Stimulated activated CD4-positive, alpha-beta T cell treated with anti-CD3 and anti-CD28 coated beads, Interleukin-2, amount 100 ng/mL, for 24 hours (primary cell): ENCODE results near the gene PTCH1.

ENCODE experiments used
- DNase-seq, 2 donors: peaks; one replicate each; pipeline ENCODE4 v3.0.0-alpha.2; 2020

PTCH1 gene

DNA sequence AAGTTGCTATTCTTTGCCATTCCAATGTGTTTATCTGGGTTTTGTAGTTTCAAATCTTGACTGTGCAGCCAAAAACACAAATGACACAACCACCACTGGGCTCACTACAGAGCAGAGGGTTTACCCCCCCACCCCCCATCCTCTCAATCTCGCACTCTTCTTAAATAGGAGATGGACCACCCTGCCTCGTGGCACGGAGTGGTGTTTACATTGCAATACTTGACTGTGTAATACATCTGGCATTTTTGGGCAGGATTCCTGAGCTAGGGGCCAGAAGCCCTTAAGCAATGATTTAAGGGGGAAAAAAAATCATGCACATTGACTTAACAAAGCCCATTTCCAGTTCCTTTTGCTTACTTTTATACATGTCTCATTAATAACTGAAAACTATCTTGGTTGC, 19.0 kb downstream of the PTCH1 start:
- DNase-seq, result no peak

DNA sequence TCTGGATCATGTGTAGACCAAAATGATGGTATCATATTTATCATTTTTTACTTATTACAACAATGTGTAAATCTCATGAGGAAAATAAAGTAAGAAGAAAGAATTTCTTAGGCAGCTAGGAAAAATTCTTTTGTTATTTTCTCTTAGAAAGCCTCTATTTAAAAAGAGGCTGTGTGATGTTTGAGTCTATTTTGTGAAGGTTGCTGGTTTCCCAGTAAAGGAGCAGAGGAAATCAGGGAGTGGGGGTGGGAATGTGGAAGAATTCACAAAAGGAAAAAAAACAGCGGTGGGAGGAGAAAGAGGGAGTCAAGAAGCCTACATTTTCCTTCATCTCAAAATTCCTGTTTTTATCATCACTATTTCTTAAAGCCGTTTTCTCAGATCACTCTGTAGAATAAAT, 20.1 kb downstream of the PTCH1 start:
- DNase-seq, result no peak

DNA sequence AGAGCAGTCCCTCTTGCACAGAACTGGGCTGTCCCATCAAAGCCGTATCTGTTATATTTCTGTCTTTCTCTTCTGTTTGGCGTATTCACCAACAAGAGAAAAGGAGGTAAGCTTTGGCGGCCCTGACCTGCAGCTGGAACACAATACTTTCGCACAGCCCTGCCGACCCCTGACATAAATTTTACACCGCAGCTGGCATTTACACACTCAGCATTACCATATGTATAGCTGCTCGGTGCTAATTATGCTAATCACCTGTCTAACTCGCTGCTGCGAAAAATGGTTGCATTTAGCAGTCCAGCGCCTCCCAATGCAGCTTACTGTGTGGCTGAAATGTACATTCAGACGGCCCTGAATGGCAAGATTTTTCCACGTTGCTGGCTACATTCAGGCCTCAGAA, 20.8 kb downstream of the PTCH1 start:
- DNase-seq, result no peak

DNA sequence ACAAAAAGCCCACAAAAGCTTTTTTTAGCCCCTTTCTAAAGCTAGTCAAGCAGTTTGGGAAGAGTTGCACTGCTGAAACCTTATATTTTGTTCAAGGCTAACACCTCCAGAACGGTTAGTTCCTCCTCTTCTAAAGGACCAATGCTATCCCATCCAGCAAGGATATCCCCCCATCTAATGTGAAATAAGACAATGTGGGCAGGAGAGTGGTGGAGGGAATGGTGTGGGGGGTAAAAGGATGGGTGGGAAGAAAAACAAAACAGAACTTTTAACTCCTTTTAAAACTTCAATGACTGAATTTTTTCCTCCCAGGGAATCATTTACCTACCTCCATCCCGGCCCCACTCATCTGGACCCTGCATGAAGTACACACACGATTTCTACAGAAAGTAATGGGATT, 21.2 kb downstream of the PTCH1 start:
- DNase-seq, result no peak

DNA sequence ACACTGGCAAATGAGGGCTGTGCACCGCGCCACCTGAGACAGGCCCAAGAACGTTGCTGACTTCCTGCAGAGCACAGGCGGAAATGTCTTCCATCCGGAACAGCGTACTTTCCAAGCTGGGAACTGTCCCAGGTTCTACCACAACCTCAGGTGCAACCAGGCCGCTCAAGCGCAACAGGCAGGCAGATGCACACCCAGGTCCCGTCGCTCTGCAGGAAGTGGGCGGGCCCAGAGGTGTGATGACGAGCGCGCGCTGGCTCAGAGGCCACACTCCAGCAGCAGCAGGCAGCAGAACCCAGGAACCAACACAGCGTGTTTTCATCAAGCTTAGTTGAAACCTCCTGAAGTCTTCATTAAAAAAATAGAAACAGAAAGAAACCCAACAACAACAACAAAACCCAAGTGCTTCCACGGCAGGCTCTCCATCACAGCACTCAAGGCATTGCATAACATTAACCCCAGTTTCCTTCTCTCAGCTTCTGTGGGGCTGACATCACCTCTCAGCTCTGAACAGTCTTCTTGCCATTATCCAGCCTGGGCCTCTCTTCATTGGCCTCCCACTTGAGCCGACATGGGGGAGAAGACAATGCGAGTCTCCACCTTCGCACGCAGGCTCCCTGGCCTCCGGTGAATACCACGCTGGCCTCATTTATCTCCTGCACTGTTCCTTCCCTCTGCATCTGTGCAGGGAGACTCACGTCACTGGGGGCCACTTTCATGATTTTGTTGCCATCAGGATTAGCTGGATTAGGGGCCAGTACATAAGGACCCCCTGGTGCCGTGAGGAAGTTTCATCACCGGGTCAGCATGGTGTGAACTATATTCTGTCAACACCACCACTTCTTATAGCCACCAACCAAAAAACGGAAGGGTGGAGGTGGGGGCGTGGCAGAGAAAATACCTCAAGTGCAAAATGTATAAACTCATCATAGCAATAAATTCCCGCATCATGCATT, 22.1 kb downstream of the PTCH1 start:
- DNase-seq, result peak; percentile 79 to 85

DNA sequence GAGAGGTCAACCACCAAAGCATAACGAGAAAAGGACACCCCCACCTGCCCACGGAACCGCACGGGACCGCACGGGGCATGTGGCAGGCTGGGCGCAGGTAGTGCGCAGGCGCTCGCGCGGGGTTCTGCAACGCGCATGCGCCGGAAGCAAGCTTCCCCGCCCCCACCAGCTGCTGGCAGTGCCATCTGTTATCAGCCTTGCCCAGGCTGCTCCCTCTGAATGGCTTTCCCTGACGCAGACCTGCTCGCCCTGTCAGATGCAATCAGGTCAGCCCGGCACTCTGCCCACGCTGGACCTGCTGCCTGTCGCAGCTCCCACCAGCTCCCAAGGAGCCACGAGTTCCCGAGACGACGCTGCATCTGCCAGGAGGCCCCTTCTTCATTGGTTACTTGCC, 22.8 kb downstream of the PTCH1 start:
- peak in 1 of 2 donors; percentile 47 for DNase-seq

DNA sequence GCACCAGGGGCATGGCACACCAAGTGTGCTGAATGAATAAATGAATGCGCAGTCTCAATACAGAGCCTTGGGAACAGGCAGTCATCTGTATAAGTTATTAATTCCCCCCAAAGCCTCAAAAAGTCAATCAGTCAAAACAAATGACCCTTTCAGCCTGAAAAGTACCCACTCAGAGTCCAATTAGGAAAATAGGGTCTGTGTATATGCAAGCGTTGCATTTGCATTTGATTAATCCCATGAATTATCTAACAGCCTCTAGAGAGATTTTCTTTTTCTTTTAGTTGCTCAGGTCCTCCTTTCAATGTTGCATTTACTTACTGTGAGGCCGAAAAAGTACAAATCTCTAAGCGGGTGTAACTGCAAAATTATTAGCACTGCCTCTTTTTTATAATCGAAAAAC, 23.4 kb downstream of the PTCH1 start:
- no peak for DNase-seq

DNA sequence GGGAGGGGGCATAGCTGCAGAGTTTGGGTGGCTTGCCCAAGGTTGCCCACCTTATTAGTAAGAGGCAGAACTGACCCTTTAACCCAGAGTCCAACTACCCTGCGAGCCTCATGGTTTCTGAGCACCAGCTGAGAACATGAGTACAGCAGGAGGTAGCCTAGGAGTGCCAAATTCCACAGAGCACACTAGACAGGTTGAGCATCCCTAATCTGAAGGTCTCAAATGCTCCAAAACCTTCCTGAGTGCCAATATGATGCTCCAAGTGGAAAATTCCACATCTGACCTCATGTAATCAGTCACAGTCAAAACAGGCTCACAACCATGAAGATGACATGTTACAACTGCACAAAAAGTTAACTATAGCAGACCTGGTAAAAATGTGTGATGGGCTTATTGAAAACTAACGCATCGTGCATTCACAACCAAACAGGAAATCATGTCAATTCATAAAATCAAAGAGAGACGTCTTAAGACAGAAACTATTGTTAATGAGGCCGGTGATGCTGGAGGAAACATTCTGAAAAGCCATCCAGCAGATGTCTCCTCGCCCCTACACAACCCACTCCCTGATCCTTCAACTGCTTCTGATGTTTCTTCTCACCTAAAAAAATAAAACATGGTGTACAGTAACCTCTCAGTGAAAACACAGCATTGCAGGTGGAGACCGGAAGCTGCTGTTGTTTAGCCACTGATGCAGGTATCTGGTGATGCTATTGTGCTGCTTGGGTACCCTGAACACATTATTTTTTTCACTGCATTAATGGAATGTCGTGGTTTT, 25.0 kb downstream of the PTCH1 start:
- no peak for DNase-seq

DNA sequence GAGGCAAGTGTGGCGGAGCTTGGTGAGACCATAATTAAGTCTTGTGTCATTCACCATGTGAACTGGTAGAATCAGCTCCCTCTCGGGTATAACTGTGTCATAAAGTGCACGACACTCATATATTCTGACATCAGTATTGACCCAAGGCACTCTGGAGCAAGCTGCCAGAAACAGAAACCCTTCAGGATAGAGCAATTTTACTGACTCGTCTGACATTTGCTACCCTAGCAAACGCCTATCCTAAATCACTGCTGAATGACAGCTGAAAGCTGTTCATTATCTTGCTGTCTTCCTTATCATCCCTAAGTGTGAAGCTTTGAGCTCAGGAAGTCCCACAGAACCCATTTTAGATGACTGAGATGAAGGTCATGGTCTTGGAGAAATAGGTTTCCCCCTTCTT, 27.8 kb downstream of the PTCH1 start:
- no peak for DNase-seq

DNA sequence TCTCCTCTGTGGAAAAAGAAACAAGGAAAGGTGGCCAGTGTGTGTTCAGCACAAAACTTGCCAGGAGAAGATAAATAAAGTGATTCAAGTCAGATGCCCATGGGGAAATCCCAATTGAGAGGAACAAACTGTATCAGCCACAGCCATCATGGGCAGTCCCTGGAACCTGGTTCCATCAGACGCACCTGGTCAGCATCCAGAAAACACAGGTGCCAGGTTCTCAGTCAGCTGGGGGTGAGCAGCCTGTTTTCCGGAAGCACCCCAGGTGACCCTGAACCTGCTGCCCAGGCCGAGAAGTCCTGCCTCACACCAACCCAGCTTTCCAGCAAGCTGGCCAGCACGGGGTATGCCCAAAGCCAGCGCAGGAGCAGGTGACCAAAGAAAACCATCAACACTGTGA, 30.5 kb downstream of the PTCH1 start:
- DNase-seq, result no peak

DNA sequence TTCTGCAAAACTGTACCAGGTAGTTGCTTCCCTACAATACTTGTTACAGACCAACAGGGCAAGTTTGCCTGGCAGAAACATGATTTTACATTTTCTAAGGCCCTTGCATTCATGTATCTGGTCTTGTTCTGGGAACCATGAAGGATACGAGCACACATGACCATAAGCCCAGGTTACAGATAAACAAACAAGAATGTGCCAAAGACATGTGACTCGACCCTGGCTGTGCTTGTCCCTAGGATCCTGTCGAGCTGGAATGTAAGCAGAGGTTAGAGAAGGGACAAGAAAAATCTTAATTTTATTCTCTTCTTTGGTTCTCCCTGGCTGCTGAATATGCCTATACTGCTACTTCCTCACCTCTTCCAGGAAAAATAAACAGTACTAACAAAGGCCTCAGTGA, 32.5 kb downstream of the PTCH1 start:
- DNase-seq, result no peak

DNA sequence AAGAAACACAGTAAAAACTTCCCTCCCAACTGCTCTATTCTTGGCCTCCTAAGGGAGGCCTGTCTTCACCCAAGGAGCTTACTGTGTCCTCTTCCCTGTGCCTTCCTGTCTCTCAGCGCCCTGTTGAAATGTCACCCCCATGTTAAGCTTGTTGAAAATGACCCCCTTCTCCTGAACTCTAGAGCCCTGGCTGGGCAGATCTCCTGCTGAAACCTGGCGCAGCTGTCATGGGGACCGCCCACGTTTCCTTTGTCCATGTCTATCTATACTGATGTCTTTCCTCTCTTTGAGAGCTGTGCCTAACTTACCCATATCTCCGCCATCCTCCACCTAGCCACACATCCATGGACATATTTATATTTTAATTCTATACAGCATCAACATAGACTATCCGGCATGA, 33.3 kb downstream of the PTCH1 start:
- DNase-seq, result no peak

DNA sequence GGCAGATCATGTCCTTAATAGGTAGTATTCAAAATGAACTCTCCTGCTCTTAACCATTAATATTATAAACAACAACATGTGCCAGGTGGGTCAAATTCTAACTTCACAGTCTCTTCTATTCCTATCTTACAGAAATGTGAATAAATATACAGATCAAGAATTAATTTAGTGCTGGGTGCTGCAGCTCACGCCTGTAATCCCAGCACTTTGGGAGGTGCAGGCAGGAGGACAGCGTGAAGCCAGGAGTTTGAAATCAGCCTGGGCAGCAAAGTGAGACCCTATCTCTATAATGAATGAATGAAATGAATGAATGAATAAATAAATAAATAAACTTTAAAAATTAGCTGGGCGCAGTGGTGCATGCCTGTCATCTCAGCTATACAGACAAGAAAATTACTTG, 34.1 kb downstream of the PTCH1 start:
- DNase-seq, result no peak

DNA sequence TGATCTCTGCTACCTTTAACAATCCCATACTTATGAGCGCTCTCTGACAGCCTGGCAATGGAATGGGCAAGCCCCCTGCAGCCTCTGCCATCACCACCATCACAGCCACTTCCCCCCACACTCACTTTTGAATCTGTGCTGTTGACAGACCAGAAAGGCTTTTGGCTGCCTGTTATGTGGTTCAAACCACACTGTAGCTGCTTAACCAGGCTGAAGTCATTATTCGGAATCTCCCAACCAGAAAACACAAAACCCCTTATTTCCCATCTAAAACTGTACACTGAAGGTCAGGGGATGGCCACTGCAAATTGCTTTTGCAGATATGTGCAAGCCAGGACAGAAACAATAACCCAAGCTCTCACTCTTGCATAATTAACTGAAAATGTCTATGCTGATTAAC, 35.8 kb downstream of the PTCH1 start:
- no peak for DNase-seq

DNA sequence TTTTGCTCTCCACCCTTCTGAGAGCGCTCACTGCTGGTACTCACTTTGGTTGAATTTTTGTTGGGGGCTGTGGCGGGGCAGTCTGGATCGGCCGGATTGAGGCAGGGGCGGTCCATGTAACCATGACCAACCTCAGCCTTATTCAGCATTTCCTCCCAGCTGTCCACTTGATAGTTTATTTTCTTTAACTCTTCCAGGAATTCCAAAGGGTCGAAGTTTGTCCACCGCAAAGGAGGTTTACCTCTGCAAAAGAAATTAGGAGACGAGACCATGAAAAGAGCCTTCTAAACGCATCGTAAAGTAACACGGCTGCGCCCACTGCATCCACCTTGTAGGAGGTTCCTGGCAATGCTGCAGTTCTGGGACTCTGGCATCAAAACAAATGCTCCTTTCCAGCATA, 36.4 kb downstream of the PTCH1 start:
- DNase-seq, result no peak

DNA sequence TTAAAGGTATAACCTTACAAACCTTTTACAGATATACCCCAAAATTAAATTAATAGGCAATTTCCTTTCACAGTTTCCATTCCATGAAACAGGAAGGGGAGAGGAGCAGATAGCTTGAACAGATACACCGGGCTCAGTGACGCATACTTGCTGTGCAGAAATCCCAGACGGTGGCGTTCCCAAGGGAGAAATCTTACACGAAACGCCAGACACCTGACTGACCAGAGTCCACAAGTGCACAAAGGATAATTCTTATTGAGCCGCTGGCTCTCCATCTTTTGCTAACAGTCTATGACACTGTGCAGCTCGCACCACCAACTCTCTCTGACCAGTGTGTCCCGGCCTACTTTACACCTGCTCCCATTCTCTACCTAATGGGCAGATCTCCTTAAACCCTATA, 37.4 kb downstream of the PTCH1 start:
- no peak for DNase-seq

DNA sequence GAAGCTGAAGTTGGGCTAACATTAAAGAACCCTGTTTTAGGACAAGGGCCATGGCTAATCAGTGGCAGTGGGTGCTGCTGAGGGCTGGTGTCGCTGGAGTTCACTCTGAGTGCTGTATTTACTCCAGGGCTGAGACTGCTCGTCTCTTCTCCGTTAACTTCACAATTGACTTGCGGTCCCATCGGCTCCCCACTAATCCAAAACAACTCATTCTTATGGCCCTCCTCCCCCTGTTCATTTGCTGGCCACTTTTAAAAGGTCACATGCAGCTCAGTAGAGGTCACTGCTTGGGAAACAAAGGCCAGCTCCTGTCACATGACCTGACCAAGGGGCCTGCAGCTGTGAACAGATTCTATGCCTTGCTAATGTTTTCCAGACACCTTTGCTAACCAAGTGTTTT, 38.4 kb downstream of the PTCH1 start:
- DNase-seq, result no peak

DNA sequence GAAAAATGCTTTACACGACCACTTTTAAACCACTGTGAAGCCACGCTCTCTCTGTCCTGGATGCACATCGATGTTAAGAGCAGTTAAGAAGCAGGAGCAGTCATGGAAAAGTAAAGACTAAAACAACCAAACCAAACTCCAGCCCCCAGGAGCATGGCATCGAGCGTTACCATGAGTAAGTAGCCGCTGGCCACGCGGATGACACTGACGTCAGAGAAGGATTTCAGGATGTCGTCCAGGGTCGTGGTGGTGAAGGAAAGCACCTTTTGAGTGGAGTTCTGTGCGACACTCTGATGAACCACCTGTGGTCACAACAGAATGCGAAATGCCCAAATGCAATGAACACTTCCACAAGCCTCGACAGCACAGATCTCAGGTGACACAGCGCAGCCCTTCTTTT, 38.9 kb downstream of the PTCH1 start:
- DNase-seq, result no peak

DNA sequence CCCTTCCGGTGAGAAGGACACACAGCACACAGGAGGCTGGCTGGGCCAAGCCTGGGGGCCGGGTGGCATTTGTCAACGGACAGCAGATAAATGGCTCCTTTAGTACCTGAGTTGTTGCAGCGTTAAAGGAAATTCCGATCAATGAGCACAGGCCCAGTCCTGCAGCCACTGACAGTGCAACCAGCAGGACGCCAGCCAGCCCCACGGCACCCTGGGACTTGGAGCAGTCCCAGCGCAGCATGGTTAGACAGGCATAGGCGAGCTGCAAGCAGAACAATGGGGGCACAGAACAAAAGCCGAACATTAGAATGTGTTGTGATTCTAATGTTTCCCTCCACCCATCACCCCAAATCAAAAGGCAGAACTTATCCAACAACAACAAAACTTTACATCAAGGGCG, 39.3 kb downstream of the PTCH1 start:
- DNase-seq, result no peak

DNA sequence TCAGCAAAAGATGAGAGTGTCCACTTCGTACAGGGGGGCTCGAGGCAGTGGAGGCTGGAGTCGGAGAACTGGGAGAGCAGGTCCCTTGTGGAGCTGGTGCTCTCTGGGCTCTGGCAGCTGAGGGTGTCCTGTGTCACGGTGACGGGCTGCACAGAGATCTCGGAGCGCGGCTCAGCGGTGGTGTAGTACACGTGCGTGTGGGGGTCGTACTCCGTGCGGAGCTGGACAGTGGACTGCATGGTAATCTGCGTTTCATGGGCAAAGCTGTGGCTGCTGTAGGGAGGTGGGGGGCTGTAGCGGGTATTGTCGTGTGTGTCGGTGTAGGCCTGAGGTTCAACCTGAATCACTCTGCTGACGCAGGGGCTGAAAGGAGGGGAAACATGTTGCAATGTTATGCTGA, 48.0 kb downstream of the PTCH1 start:
- no peak for DNase-seq

DNA sequence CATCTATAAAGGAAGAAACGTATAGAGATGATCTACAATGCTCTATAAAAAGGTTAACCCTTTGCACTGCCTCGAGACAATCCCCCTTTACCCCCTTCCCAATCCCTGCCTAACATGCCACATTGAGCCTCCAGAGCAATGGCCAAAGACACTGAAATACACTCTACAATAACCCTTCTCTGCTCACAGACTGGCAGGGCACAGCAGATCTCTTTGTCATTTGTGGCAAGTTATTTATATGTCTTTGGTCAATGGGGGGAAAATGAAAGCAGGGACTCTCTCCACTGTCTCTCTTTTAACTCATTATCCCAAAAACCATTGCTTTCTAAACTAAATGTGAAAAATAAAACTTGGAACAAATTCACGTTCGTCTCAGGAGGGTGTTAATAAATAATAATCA, 51.7 kb downstream of the PTCH1 start:
- no peak for DNase-seq

DNA sequence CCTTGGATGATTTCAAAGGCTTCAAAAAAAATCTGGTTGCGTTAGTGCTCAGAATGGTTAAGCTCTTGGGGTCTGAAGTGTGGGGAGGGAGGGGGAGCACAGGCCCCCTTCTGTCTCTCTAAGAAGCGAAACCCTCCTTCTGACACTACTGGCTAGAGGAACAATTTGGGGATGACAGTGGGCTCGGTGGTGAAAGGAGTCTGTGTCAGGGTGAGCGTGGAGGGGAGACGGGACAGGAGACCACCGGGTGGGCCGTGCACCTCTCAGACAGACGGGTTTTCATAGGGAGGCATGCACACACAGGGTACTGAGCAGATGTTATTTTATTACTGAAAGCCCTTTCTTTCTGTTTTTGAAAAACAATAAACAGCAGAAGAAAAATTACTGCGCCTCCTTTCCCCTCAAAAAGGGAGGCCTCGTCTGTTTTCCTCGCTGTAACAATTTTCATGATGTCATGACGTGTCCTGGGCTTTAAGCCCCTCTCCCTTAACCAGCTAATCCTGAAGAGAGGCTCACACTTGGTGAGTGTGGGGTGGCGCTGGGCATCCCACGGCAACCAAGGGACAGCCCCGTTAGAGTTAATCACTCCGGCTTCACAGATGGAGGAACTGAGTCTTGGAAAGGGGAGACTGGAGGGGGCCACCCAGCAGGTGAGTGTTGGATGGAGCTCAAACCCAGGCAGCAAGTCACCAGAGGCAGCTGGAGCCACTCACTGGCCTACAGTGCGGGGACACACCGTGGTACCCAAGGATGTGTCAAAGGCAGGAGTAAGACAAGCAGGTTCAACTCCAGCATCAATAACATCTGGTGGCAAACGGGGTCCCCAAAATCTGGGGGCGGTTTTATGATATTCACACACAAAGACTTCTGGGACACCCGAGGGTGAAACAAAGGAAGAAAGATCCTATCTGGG, 53.4 kb downstream of the PTCH1 start:
- no peak for DNase-seq
